ENCODE results near the gene VASN. TPM values are rescaled to one million over a fixed set of nuclear protein-coding genes. Genes with fewer than 3 reads are reported as not detected.

The VASN gene
- total and polyA plus RNA-seq, 10 of the 15 experiments (the other 5 are each of a cell fraction or from before 2014, with no cell fraction given) = 0.02 to 0.19 (median 0.14) TPM; not detected in 6

DNA sequence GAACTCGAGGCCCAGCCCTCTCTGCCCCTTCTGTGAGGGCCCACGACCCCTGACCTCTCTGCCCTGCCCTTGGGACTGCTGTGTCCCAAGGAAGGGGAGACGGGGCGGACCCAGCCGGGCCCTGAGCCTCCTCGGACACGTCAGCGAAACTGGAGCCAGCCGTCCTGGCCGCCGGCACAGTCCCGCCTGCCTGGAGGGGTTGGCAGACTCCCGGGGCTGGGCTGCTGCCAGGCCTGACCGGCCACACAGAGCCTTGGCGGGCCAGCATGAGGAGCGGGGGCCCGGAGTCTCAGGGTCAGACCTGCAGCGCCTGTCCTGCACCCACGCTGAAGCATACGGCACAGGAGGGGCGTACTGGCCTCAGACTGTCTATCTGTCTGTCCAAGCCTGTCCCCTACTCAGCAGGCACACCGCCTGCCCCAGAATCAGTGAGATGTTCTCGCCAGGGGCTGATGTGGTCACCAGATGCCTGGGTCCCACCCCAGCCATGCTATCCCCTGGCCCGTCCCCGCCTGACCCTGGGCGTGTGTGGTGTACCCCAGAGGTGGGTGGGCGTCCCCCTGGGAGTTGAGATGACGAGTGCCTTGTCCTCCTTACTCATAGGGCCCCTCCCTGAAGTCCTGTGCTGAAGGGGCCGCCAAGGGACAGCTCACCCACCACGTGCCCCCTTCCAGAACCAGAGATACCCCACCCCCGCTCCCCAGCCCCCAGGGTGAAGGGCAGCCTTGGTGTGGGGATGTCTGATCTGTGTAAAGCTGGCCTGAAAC lies 4.7 kb downstream of the VASN start:
- no peak for DNase-seq (ENCODE audit: low read depth, low spot score)
- TF ChIP-seq MEF2A (IDR thresholded peaks at IDR 0.05; ENCODE audit: insufficient read depth, low read depth, low read length) (no peak), CHD4 (IDR thresholded peaks at IDR 0.05) (no peak), NFXL1 (IDR thresholded peaks at IDR 0.05; ENCODE audit: borderline replicate concordance) (no peak), SRF (IDR thresholded peaks at IDR 0.05; ENCODE audit: low read depth in 2 of 2, low read length in 2 of 2) (no peak), POLR2A (IDR thresholded peaks at IDR 0.05; ENCODE audit: low read depth, low read length) (peak; percentile 4; the same call in 1 of the 2 replicates), SREBF1 (IDR thresholded peaks at IDR 0.05; ENCODE audit: low read length) (no peak), EED (IDR thresholded peaks at IDR 0.05; ENCODE audit: low read depth) (no peak)
- TF ChIP-seq, protein P1, sequence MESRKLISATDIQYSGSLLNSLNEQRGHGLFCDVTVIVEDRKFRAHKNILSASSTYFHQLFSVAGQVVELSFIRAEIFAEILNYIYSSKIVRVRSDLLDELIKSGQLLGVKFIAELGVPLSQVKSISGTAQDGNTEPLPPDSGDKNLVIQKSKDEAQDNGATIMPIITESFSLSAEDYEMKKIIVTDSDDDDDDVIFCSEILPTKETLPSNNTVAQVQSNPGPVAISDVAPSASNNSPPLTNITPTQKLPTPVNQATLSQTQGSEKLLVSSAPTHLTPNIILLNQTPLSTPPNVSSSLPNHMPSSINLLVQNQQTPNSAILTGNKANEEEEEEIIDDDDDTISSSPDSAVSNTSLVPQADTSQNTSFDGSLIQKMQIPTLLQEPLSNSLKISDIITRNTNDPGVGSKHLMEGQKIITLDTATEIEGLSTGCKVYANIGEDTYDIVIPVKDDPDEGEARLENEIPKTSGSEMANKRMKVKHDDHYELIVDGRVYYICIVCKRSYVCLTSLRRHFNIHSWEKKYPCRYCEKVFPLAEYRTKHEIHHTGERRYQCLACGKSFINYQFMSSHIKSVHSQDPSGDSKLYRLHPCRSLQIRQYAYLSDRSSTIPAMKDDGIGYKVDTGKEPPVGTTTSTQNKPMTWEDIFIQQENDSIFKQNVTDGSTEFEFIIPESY (IDR thresholded peaks at IDR 0.05) = no peak
- intact Hi-C loops (cut with micrococcal nuclease; ENCODE audit: unreplicated experiment) (no loop called here), in situ Hi-C loops (cut with MboI) (no loop called here)
- Histone ChIP-seq H3K79me2 (ENCODE audit: control insufficient read depth, insufficient read depth, low read length) (no peaks in the 10 kb centered on the region), H3K4me2 (ENCODE audit: control insufficient read depth, insufficient read depth) (no peak overlapping the region), H3K27me3 (replicated peaks in 1 of 2; ENCODE audit: control insufficient read depth in 2 of 2, insufficient read depth in 2 of 2, low read length in 1 of 2) (no peaks in the 10 kb centered on the region), H4K20me1 (ENCODE audit: control insufficient read depth, insufficient read depth) (peaks cover 5% of the 10 kb centered on the region), H3K4me1 (ENCODE audit: control insufficient read depth, insufficient read depth, low read length) (no peaks in the 10 kb centered on the region), H2AFZ (ENCODE audit: control insufficient read depth, low read depth, low read length) (no peak overlapping the region), H3K9me3 (replicated peaks; ENCODE audit: control insufficient read depth, insufficient read depth, low read length) (no peaks in the 10 kb centered on the region), H3K36me3 (ENCODE audit: control insufficient read depth in 2 of 2, insufficient read depth in 2 of 2, low read length in 1 of 2) (peaks cover 0 to 2% of the 10 kb centered on the region in 2 experiments; a peak in 1 of 4 replicates), H3K4me3 (no peak overlapping the region), H3K9ac (ENCODE audit: control insufficient read depth, insufficient read depth, low read length) (no peak overlapping the region), H3K27ac (ENCODE audit: control insufficient read depth, insufficient read depth) (no peak overlapping the region)
- FAIRE-seq = no peak
- no peak for ATAC-seq
- ChIA-PET CTCF (no interaction called here), SMC1A (ENCODE audit: uncharacterized antibody, unreplicated experiment) (no interaction called here), RAD21 (ENCODE audit: unreplicated experiment) (no interaction called here), POLR2A (no interaction called here)
- BruUV-seq (replicated peaks) = no TSS peak
- WGBS (ENCODE audit: insufficient coverage, insufficient replicate concordance, low lambda C conversion rate, missing lambda C conversion rate) = 88% methylated on average over 31 of the region's 31 CpGs

Measured in GM12878 (cell line).